ENCODE results near the gene GPR55.

The GPR55 gene

DNA sequence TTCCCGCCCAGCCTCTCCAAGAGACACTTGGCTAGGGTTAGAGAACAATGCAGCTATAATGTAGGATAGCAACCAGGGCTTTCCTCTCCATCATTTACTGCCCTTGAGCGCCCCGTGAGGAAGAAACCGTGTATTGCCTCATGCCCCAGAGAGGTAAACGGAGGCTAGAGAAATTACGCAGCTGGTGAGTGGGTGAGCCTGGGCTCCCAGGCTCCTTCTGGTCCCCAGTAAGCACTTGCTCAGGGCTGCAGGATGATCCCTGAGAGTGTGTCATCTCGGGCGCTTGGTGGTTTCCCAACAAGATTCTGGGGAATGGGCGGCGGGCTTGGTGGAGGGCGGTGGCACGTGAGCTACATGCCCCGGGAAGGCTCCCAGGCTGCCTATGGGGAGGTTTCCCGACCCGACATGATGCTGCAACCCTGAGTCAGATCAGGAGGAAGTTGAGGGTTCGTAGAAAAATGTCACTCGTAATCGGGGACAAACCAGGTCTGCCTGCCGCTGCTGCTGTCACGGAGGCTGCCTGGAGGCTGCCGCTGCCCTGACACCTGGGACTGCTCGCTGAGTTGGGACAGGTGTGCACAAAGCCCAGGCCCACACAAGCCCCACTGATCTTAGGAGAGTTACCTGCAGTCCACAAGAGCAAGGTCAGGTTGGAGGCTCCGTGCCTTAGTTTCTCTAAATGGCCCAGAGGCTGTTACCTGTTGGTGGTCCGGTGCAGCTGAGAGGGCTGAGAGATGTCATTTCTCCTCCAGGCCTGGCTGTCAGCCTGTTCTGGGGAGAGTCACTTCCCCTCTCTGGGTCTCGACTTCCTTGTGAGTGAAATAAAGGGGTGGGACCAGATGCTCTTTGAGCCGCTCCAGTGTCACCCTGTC, at the start of gene GPR55:
Gene GPR55 (minus strand): TSS at position 773 of the 872 bp plus-strand sequence. CDS start 14,280 bp downstream, outside the sequence.
- Histone ChIP-seq H3K9me3 (ENCODE audit: control insufficient read depth, low read length) (no peaks in the 10 kb centered on the region), H3K4me3 (ENCODE audit: low read depth, low read length) (no peak within 1 kb of the TSS), H3K4me1 (no peaks in the 10 kb centered on the region), H3K36me3 (ENCODE audit: control insufficient read depth, insufficient read depth, low read length) (no peaks in the 10 kb centered on the region), H2AFZ (no peak within 1 kb of the TSS), H3K27ac (no peak within 1 kb of the TSS), H3K27me3 (ENCODE audit: control insufficient read depth, insufficient read depth, low read length) (no peaks in the 10 kb centered on the region), H3K4me2 (ENCODE audit: low read length) (no peak within 1 kb of the TSS), H3K9ac (no peak within 1 kb of the TSS), H3K79me2 (no peaks in the 10 kb centered on the region)
- no peak for TF ChIP-seq CTCF (IDR thresholded peaks at IDR 0.05)

DNA sequence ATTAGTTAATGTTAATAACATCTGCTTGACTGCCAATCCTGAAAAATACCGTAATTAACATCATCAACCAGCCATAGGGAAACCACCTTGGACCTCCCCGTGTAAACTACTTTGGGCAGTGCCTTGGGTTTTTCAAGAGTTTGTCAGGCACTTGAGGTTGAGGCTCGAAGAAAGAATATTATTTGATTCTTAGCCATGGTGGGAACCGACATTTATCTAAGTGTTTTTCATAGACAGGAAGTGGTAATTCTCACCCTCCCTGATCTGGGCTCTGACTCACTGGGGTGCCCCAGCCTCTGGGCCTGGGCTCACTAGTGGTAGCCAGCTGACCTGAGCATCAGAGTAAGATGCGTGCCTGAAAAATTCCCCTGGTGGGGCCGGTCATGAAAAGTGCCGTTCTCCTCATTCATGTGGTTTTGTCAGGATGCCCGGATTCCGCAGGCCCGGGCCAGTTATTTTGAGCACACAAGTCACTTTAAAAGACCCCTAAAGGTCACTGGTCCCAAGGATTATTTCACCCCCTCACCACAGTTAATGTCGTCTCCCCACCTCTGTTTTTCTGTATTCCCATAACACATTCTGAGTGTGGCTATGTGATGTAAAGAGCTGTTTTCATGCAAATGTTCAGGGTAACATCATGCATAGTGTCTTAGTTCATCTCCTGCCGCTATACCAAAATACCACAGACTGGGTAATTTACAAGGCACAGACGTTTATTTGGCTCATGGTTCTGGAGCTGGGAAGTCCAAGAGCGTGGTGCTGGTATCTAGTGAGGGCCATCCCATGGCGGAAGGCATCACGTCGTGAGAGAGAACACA, 49.3 kb upstream of the GPR55 start:
- no peaks in the 10 kb centered on the region for H3K79me2 ChIP-seq
- no peaks in the 10 kb centered on the region for H3K4me1 ChIP-seq
- H3K27me3 ChIP-seq (ENCODE audit: control insufficient read depth, insufficient read depth, low read length): no peaks in the 10 kb centered on the region
- H3K36me3 ChIP-seq (ENCODE audit: control insufficient read depth, insufficient read depth, low read length): no peaks in the 10 kb centered on the region
- TF ChIP-seq CTCF (IDR thresholded peaks at IDR 0.05): no peak
- no peak overlapping the region for H3K9ac ChIP-seq
- no peak overlapping the region for H3K4me3 ChIP-seq (ENCODE audit: low read depth, low read length)
- no peak overlapping the region for H3K27ac ChIP-seq
- H2AFZ ChIP-seq: no peak overlapping the region
- no peak overlapping the region for H3K4me2 ChIP-seq (ENCODE audit: low read length)
- no peaks in the 10 kb centered on the region for H3K9me3 ChIP-seq (ENCODE audit: control insufficient read depth, low read length)

- H3K27me3 ChIP-seq (ENCODE audit: control insufficient read depth, insufficient read depth, low read length): no peaks in the 10 kb centered on the region
- no peak for TF ChIP-seq CTCF (IDR thresholded peaks at IDR 0.05)
- no peaks in the 10 kb centered on the region for H3K79me2 ChIP-seq
Observed at GRCh38 chr2:230972046-230972445, 47.0 kb upstream of the GPR55 start.

DNA sequence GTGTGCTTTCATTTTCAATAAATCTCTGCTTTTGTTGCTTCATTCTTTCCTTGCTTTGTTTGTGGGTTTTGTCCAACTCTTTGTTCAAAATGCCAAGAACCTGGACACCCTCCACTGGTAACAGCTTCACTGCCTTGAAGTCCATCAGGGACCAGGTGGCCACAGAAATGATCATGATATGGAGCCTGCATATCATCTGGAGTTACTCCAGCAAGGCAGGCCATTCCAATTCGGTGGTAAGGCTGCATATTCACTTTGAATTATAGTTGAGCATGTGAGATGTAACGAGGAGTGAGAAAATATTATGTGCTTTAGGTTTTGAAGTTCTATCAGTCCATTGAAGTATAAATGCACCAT, 44.6 kb upstream of the GPR55 start:
- Histone ChIP-seq H2AFZ (no peak overlapping the region), H3K79me2 (no peaks in the 10 kb centered on the region), H3K9me3 (ENCODE audit: control insufficient read depth, low read length) (no peaks in the 10 kb centered on the region), H3K27me3 (ENCODE audit: control insufficient read depth, insufficient read depth, low read length) (no peaks in the 10 kb centered on the region), H3K27ac (no peak overlapping the region), H3K4me3 (ENCODE audit: low read depth, low read length) (no peak overlapping the region), H3K4me2 (ENCODE audit: low read length) (no peak overlapping the region), H3K36me3 (ENCODE audit: control insufficient read depth, insufficient read depth, low read length) (no peaks in the 10 kb centered on the region), H3K4me1 (no peaks in the 10 kb centered on the region), H3K9ac (no peak overlapping the region)
- no peak for TF ChIP-seq CTCF (IDR thresholded peaks at IDR 0.05)

More at GRCh38 chr2:230972046-230972445, 47.0 kb upstream of the GPR55 start:
- Histone ChIP-seq H3K36me3 (ENCODE audit: control insufficient read depth, insufficient read depth, low read length) (no peaks in the 10 kb centered on the region), H3K4me2 (ENCODE audit: low read length) (no peak overlapping the region), H3K9ac (no peak overlapping the region), H3K27ac (no peak overlapping the region), H3K4me1 (no peaks in the 10 kb centered on the region), H3K9me3 (ENCODE audit: control insufficient read depth, low read length) (no peaks in the 10 kb centered on the region), H2AFZ (no peak overlapping the region), H3K4me3 (ENCODE audit: low read depth, low read length) (no peak overlapping the region)

Measured in parathyroid adenoma (tissue), 2 donors.